HL-60 (cell line): Measurements from ENCODE around the gene TENM4.

Source experiments
- DNase-seq, 2 experiments: peaks; one replicate each; pipeline ENCODE4 v3.0.0-alpha.2; 2010 to 2020; ENCODE audit warnings: low read depth in 1 of 2, low spot score in 1 of 2
- H3K27ac ChIP-seq: fragments of 250-450 bp; sonication (Bioruptor Pico); replicated peaks from 2 replicates; pipeline ENCODE4 v1.5.1; 2020; ENCODE audit warnings: mild to moderate bottlenecking, moderate library complexity
- H3K27me3 ChIP-seq: fragments of 250-450 bp; sonication (Bioruptor Pico); 2 replicates; pipeline ENCODE4 v1.5.1; 2021; ENCODE audit warnings: mild to moderate bottlenecking, moderate library complexity; ENCODE audit not compliant: insufficient read depth, poor library complexity, severe bottlenecking
- H3K4me3 ChIP-seq: replicated peaks from 2 replicates; pipeline ENCODE4 v1.5.1; 2011; ENCODE audit warnings: mild to moderate bottlenecking, control low read depth, low read length; ENCODE audit not compliant: insufficient read depth
- CTCF ChIP-seq: IDR thresholded peaks from one replicate; pipeline ENCODE4 v1.5.1; 2011; ENCODE audit warnings: low read length, control low read depth, inconsistent platforms; ENCODE audit not compliant: insufficient read depth
- GABPA ChIP-seq: IDR thresholded peaks from 2 replicates; pipeline ENCODE4 v1.6.1; 2012; ENCODE audit warnings: low read depth
- POLR2AphosphoS5 ChIP-seq: IDR thresholded peaks from 2 replicates; pipeline ENCODE4 v1.6.1; 2012; ENCODE audit warnings: low read depth
- SPI1 ChIP-seq: IDR thresholded peaks from 2 replicates; pipeline ENCODE4 v1.6.1; 2012; ENCODE audit warnings: low read depth, mild to moderate bottlenecking, borderline replicate concordance
- TF ChIP-seq, protein P1 (sequence below): IDR thresholded peaks from 2 replicates; pipeline ENCODE4 v1.6.1; 2012; ENCODE audit warnings: low read depth; ENCODE audit not compliant: insufficient replicate concordance

The TENM4 gene

DNA sequence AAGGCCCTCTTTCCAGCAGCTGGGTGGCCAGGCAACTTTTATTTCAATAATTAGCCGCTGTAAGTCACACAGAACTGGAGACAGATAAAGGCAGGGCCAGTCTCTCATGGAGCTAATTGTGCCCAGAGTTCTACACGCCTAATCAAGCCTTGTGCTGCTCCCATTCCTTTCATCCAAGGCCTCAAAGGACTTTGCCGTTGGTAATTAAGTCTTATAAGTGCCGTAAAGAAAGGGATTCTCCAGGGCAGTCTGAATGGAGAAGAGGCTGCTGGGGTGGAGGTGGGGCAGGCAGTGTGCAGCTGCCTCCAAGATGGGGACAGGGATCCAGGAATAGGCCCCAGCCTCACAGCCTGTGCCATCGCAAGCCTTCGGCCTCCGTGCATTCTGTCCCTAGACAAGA, 357.9 kb downstream of the TENM4 start:
- H3K27ac ChIP-seq: no peak overlapping the region
- TF ChIP-seq SPI1: no peak
- no peak for TF ChIP-seq POLR2AphosphoS5
- TF ChIP-seq, protein P1, sequence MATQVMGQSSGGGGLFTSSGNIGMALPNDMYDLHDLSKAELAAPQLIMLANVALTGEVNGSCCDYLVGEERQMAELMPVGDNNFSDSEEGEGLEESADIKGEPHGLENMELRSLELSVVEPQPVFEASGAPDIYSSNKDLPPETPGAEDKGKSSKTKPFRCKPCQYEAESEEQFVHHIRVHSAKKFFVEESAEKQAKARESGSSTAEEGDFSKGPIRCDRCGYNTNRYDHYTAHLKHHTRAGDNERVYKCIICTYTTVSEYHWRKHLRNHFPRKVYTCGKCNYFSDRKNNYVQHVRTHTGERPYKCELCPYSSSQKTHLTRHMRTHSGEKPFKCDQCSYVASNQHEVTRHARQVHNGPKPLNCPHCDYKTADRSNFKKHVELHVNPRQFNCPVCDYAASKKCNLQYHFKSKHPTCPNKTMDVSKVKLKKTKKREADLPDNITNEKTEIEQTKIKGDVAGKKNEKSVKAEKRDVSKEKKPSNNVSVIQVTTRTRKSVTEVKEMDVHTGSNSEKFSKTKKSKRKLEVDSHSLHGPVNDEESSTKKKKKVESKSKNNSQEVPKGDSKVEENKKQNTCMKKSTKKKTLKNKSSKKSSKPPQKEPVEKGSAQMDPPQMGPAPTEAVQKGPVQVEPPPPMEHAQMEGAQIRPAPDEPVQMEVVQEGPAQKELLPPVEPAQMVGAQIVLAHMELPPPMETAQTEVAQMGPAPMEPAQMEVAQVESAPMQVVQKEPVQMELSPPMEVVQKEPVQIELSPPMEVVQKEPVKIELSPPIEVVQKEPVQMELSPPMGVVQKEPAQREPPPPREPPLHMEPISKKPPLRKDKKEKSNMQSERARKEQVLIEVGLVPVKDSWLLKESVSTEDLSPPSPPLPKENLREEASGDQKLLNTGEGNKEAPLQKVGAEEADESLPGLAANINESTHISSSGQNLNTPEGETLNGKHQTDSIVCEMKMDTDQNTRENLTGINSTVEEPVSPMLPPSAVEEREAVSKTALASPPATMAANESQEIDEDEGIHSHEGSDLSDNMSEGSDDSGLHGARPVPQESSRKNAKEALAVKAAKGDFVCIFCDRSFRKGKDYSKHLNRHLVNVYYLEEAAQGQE: no peak
- TF ChIP-seq CTCF: no peak
- TF ChIP-seq GABPA: no peak
- no peaks in the 10 kb centered on the region for H3K27me3 ChIP-seq
- DNase-seq: no peak
- no peak overlapping the region for H3K4me3 ChIP-seq

GRCh38 chr11:79082280-79082679, 358.6 kb downstream of the TENM4 start:
- Histone ChIP-seq H3K27me3 (no peaks in the 10 kb centered on the region), H3K27ac (no peak overlapping the region), H3K4me3 (no peak overlapping the region)
- no peak for TF ChIP-seq GABPA
- no peak for TF ChIP-seq SPI1
- no peak for DNase-seq

DNA sequence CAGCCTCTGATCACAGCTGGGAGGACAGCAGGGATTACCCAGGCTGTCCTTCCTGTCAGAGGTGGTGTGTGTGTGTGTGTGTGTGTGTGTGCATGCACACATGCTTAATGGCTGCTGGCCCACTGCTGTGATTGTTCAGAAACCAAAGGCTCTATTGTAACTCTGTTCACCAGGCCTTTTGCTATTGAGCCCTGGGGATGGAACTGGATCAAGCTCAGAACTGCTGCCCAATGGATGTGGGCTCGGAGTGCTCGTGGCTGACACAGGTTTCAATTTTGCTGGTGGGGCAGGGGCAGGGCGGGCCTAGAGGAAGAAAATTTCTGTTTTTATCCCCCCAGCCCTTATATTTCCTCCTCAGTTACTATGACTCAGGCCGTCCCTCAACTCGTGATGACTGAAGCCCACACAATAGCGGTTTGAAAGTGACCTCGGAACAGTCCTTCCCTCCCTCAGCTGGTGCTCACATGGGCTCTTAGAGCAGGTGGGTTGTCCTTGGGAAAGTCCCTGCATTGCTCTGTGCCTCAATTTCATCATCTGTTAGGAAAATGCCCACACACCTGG, 359.3 kb downstream of the TENM4 start:
- DNase-seq: no peak
- TF ChIP-seq, protein P1: no peak
- no peak for TF ChIP-seq GABPA
- TF ChIP-seq POLR2AphosphoS5: no peak
- TF ChIP-seq SPI1: no peak
- TF ChIP-seq CTCF: no peak
- no peaks in the 10 kb centered on the region for H3K27me3 ChIP-seq
- H3K27ac ChIP-seq: no peak overlapping the region
- no peak overlapping the region for H3K4me3 ChIP-seq

GRCh38 chr11:79080551-79080950, 360.3 kb downstream of the TENM4 start:
- Histone ChIP-seq H3K4me3 (no peak overlapping the region), H3K27ac (no peak overlapping the region), H3K27me3 (no peaks in the 10 kb centered on the region)
- DNase-seq: no peak
- TF ChIP-seq POLR2AphosphoS5 (no peak), CTCF (no peak), SPI1 (no peak), GABPA (no peak)
- TF ChIP-seq, protein P1: no peak
